ENCODE data around the gene GALNT6. TPM values are rescaled to one million over a fixed set of nuclear protein-coding genes. Genes with fewer than 3 reads are reported as not detected.

The GALNT6 gene
- total RNA-seq, 1 experiment from 2014 or later: 9.8 TPM

- Histone ChIP-seq H3K18ac (ENCODE audit: insufficient read length, low read depth, low read length) (no peak overlapping the region), H2BK15ac (ENCODE audit: low read depth, low read length) (no peak overlapping the region), H3K79me2 (ENCODE audit: insufficient read depth, low read length) (no peaks in the 10 kb centered on the region), H2BK5ac (ENCODE audit: insufficient read length, low read length) (no peak overlapping the region), H3K23ac (ENCODE audit: insufficient read length, low read depth, low read length) (no peak overlapping the region), H3K9me3 (ENCODE audit: control insufficient read depth, low read depth, low read length) (no peaks in the 10 kb centered on the region), H3K9ac (ENCODE audit: extremely low read depth, insufficient read length, low read length) (no peak overlapping the region), H3T11ph (ENCODE audit: low read length) (no peak overlapping the region), H2AK5ac (ENCODE audit: insufficient read length, low read length) (no peak overlapping the region), H2BK12ac (ENCODE audit: insufficient read length, low read depth, low read length) (no peak overlapping the region), H4K8ac (replicated peaks; ENCODE audit: insufficient read length, low read depth, low read length) (no peak overlapping the region), H3K27me3 (ENCODE audit: insufficient read depth, low read length) (no peaks in the 10 kb centered on the region), H3K4me2 (ENCODE audit: insufficient read depth, insufficient read length, low read length) (no peak overlapping the region), H3K79me1 (ENCODE audit: insufficient read depth, low read depth, low read length, poor library complexity, severe bottlenecking) (no peaks in the 10 kb centered on the region), H3K27ac (ENCODE audit: insufficient read length, low read depth, low read length) (no peak overlapping the region), H2AFZ (ENCODE audit: low read length) (no peak overlapping the region), H3K23me2 (ENCODE audit: insufficient read length, low read depth, low read length, poor library complexity, severe bottlenecking) (no peaks in the 10 kb centered on the region), H2BK120ac (ENCODE audit: low read depth, low read length, poor library complexity, severe bottlenecking) (no peak overlapping the region), H4K20me1 (ENCODE audit: control insufficient read depth, insufficient read depth, insufficient read length) (no peaks in the 10 kb centered on the region), H3K4ac (ENCODE audit: low read depth, low read length) (no peak overlapping the region), H4K5ac (ENCODE audit: insufficient read length, low read depth, low read length) (no peak overlapping the region), H3K4me1 (ENCODE audit: insufficient read depth, low read length) (no peaks in the 10 kb centered on the region), H3K14ac (ENCODE audit: insufficient read depth, low read length) (no peak overlapping the region), H3K56ac (ENCODE audit: insufficient read length, low read depth, low read length) (no peak overlapping the region), H4K91ac (ENCODE audit: insufficient read length, low read depth, low read length) (no peak overlapping the region), H2BK20ac (ENCODE audit: low read depth, low read length, poor library complexity, severe bottlenecking) (no peak overlapping the region)
- Mint-ChIP-seq H3K27ac (no peak overlapping the region), H3K4me1 (peaks cover 18 to 19% of the 10 kb centered on the region in 2 experiments), H3K4me3 (no peak overlapping the region), H3K27me3 (ENCODE audit: low read depth) (peaks cover 3% of the 10 kb centered on the region), H3K36me3 (ENCODE audit: insufficient read depth in 1 of 3, low read depth in 3 of 3) (no peaks in the 10 kb centered on the region), H3K9me3 (no peaks in the 10 kb centered on the region; a peak in 1 of 5 replicates)
- no CpG with 5 or more reads among the region's 5 CpGs for WGBS (ENCODE audit: extremely low coverage, insufficient read length, low lambda C conversion rate)
- TF ChIP-seq CTCF (conservative IDR thresholded peaks at IDR 0.05): no peak
- no peak for DNase-seq
Observed at GRCh38 chr12:51349026-51349425, 42.2 kb downstream of the GALNT6 start.

Measured in H9 (cell line).